ENCODE measurements around the gene STRN4. TPM values are rescaled to one million over a fixed set of nuclear protein-coding genes. Genes with fewer than 3 reads are reported as not detected.

Gene STRN4
- total and polyA plus RNA-seq, 2 donors (not counting 3 experiments of a cell fraction or from before 2014, with no cell fraction given): 116 to 144 TPM

DNA sequence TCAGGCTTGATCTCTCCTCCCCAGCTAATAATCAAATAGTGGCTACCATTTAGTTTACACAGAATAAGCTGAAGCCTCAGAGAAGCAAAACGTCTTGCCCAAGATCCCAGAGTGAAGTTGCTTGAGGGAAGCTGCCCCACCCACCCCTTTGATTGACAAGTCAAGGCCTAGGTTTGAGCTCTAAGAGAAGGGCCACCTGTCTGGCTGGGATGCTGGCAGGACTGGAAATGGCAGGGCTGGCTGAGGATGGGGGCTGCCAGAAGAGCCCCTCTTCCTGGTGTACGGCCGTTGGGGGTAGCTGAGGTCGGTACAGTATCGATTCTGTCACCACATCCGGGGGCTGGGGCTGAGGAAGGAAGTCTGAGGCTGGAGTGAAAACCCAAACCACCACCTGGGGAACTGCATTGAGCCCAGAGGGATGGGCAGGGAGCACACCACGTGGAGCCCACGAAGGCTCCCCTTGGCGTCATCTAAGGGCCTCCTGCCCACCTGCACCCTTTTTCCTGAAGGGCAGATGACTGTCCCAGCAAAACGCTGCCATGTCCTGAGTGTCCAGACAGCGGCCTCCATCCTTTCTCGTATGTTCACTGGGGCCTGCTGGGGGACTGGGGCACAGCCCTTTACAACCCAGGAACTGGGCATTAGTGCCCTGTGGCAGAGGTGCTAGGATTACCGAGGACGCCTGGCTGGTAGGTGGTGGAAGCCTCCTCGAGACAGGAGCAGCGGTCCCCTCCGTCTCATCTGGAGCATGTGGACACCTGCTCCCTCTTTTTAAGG lies 27.9 kb downstream of the STRN4 start:
- peaks cover 6 to 30% of the 10 kb centered on the region in 2 experiments for H3K36me3 ChIP-seq (ENCODE audit: control insufficient read depth in 2 of 2, extremely low read depth in 1 of 2, insufficient read depth in 2 of 2, low read length in 2 of 2)
- no peaks in the 10 kb centered on the region for H4K20me1 ChIP-seq (replicated peaks; ENCODE audit: control insufficient read depth, extremely low read depth, insufficient read depth, low read length)
- dilution Hi-C loops (cut with MboI; ENCODE audit: extremely low pct_ligation_motif_present, low sequenced_read_pairs) (no loop called here), intact Hi-C loops (cut with micrococcal nuclease) (no loop called here)
- TF ChIP-seq EZH2 (IDR thresholded peaks at IDR 0.05; ENCODE audit: borderline replicate concordance, low read depth, low read length, severe bottlenecking) (no peak), GATA2 (IDR thresholded peaks at IDR 0.05; ENCODE audit: insufficient read depth, insufficient read length, low read depth, low read length) (no peak), POLR2A (IDR thresholded peaks at IDR 0.05; ENCODE audit: low read depth, low read length) (peak; percentile 36), POLR2AphosphoS5 (IDR thresholded peaks at IDR 0.05; ENCODE audit: insufficient read depth, low read depth, low read length) (peak; percentile 64), FOS (IDR thresholded peaks at IDR 0.05; ENCODE audit: borderline replicate concordance, insufficient read depth, low read length) (no peak)
- TF ChIP-seq, protein P1, sequence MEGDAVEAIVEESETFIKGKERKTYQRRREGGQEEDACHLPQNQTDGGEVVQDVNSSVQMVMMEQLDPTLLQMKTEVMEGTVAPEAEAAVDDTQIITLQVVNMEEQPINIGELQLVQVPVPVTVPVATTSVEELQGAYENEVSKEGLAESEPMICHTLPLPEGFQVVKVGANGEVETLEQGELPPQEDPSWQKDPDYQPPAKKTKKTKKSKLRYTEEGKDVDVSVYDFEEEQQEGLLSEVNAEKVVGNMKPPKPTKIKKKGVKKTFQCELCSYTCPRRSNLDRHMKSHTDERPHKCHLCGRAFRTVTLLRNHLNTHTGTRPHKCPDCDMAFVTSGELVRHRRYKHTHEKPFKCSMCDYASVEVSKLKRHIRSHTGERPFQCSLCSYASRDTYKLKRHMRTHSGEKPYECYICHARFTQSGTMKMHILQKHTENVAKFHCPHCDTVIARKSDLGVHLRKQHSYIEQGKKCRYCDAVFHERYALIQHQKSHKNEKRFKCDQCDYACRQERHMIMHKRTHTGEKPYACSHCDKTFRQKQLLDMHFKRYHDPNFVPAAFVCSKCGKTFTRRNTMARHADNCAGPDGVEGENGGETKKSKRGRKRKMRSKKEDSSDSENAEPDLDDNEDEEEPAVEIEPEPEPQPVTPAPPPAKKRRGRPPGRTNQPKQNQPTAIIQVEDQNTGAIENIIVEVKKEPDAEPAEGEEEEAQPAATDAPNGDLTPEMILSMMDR (IDR thresholded peaks at IDR 0.05; ENCODE audit: extremely low read depth in 1 of 2, insufficient read depth in 1 of 2, low read depth in 1 of 2, low read length in 2 of 2): no peak
- H3K27ac ChIP-seq (ENCODE audit: insufficient read depth, low read depth, low read length): no peak overlapping the region
- H3K4me2 ChIP-seq (ENCODE audit: insufficient read depth, low read length): no peak overlapping the region
- no peak overlapping the region for H3K9ac ChIP-seq (replicated peaks; ENCODE audit: extremely low read depth, insufficient read depth, low read length)
- no peaks in the 10 kb centered on the region for H3K27me3 ChIP-seq (ENCODE audit: control insufficient read depth in 2 of 2, insufficient read depth in 2 of 2, low read length in 2 of 2)
- H3K4me3 ChIP-seq (replicated peaks in 1 of 3; ENCODE audit: insufficient read depth in 1 of 3, low read depth in 1 of 3, low read length in 3 of 3): no peak overlapping the region
- ChIA-PET CTCF (interaction anchor here (1.0 kb wide), 1 partner anchor 13 kb away, joined by 3 read pairs; no protein-coding TSS in a partner anchor), POLR2A (interaction anchor here (0.6 kb wide), 1 partner anchor 122 kb away, joined by 7 read pairs; no protein-coding TSS in a partner anchor)
- no peaks in the 10 kb centered on the region for H3K9me3 ChIP-seq (replicated peaks; ENCODE audit: control insufficient read depth, insufficient read depth, low read length)
- peak; percentile 42 for FAIRE-seq
- no peak for DNase-seq (ENCODE audit: low read depth, low spot score)
- H3K4me1 ChIP-seq (ENCODE audit: control insufficient read depth, extremely low read depth, insufficient read depth, low read length): peaks cover 41% of the 10 kb centered on the region
- no peaks in the 10 kb centered on the region for H3K9me1 ChIP-seq (replicated peaks; ENCODE audit: control insufficient read depth, extremely low read depth, insufficient read depth, low read length)
- no TSS peak for BruUV-seq (replicated peaks)
- no peak overlapping the region for H2AFZ ChIP-seq (ENCODE audit: low read depth, low read length)
- H3K79me2 ChIP-seq (ENCODE audit: control insufficient read depth, insufficient read depth, low read length): peaks cover 27% of the 10 kb centered on the region
